Stimulated activated CD8-positive, alpha-beta memory T cell treated with anti-CD3 and anti-CD28 coated beads, Interleukin-2, amount 100 ng/mL, for 1 hour (primary cell): ENCODE results near the gene RABGGTB.
"Not testable (repeated sequence)": the region's sequence is repeated elsewhere in the genome, so short reads cannot be mapped to it uniquely, and the experiment has no call there.

Experiments used
- DNase-seq, 2 donors: peaks; one replicate each; pipeline ENCODE4 v3.0.0-alpha.2; 2020; ENCODE audit warnings: low read depth in 2 of 2

Gene RABGGTB

GRCh38 chr1:75795703-75796193 lies 9.7 kb downstream of the RABGGTB start:
- DNase-seq, result no peak

GRCh38 chr1:75796376-75797272 lies 10.6 kb downstream of the RABGGTB start, which contains the start of gene MSH4:
MSH4 (plus strand) TSS chr1:75796882; CDS start chr1:75796986, 104 bp downstream.
- DNase-seq, result no peak

- DNase-seq, result no peak
Observed at GRCh38 chr1:75797273-75797588, 11.2 kb downstream of the RABGGTB start.

DNA sequence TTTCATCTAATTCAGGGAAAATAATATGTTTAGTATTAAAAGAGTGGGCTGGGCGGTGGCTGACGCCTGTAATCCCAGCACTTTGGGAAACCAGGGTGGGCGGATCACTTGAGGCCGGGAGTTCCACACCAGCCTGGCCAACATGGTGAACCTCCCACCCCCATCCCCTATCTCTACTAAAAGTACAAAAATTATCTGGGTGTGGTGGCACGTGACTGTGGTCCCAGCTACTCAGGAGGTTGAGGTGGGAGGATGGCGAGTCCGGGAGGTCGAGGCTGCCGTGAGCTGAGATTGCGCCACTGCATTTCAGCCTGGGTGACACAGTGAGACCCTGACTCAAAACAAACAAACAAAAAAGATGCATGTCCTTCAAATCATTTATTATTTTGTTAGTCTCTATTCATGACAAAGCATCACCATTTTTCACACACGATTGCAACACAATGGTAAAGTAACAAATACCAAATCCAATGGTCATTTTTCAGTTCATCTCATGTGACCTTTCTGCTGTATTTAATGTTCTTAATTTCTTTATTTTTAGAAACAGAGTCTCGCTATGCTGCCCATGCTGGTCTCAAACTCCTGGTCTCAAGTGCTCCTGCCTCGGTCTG lies 11.7 kb downstream of the RABGGTB start:
- no peak for DNase-seq

DNA sequence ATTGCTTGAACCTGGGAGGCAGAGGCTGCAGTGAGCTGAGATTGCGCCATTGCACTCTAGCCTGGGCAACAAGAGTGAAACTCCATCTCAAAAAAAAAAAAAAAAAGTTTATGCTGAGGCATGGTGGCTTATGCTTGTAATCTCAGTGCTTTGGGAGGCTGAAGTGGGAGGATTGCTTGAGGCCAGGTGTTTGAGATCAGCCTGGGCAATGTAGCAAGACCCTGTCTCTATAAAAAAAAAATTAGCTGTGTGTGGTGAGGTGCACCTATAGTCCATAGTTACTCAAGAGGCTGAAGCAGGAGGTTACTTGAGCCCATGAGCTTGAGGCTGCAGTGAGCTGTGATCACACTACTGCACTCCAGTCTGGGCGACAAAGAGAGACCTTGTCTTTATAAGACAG lies 15.4 kb downstream of the RABGGTB start:
- not testable (repeated sequence) for DNase-seq

GRCh38 chr1:75808921-75809320 lies 22.9 kb downstream of the RABGGTB start:
- no peak for DNase-seq

DNA sequence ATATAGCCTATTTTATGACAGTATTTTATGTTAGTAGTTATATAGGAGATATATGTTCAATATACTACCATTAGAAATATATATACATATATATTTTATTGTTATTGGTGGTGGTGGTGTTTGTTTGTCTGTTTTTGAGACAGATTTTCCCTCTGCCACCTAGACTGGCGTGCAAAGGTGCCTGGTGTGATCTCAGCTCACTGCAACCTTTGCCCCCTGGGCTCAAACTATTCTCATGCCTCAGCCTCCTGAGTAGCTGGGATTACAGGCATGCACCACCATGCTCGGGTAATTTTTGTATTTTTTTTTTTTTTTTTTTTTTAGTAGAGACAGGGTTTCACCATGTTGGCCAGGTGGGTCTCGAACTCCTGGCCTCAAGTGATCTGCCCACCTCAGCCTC lies 24.1 kb downstream of the RABGGTB start:
- DNase-seq, result not testable (repeated sequence)

- DNase-seq, result no peak
Observed at GRCh38 chr1:75811211-75811981, 25.3 kb downstream of the RABGGTB start.

DNA sequence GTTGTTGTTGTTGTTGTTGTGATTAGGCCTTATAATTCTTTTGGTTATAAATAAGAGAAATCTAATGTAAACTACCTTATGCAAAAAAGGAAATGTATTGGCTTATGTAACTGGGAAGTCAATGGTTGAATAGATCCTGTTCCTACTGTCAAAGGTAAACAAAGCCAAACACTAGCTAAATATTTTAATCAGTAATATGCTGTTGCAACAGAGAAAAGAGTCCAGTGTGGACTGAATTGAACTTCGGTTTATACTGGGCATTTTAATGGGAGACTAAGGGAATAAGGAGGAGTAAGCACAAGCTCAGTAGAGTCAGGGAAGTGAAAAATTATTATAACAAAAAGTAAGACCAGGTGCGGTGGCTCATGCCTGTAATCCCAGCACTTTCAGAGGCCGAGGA lies 26.0 kb downstream of the RABGGTB start:
- no peak for DNase-seq

GRCh38 chr1:75823596-75823995 lies 37.5 kb downstream of the RABGGTB start:
- DNase-seq, result not testable (repeated sequence)

DNA sequence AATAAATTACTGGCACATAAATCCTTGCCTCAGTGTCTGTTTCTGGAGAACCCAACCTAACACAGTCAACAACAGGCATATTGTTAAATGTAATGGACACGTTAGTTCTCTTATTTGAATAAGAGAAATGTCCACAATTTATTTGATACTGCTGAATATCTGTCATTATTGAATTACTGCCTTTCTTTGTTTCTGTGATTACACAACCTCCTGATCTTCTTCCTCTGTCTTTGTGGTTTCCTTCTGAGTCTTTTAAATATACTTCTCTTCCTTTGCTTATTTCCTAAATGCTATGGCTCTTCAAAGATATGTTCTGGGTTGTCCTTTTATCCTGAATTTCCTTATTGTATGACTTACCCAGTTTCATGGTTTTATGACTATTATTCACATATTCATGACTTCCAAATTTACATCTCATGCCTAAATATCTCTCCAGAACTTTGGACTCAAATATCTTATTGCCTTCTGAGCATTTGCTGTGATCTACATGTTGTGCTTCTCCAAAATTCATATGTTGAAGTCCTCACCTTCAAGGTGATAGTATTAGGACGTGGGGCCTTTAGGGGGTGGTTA lies 50.6 kb downstream of the RABGGTB start:
- no peak for DNase-seq

DNA sequence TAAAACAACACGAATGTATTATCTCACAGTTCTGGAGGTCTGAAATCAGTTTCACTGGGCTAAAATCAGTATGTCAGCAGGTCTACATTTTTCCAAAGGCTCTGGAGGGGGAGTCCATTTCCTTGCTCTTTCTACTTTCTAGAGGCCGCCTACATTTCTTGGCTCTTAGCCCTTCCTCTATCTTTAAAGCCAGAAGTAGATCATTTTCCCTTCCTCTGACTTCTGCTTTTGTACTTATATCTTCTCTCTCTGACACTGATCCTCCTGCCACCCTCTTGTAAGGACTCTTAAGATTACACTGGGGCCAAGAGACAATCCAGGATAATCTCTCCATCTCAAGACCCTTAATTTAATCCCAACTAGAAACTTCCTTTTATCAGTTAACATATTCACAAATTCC lies 52.0 kb downstream of the RABGGTB start:
- DNase-seq, result no peak

- no peak for DNase-seq
Observed at GRCh38 chr1:75841421-75841820, 55.4 kb downstream of the RABGGTB start.
